ENCODE data around the gene FGB. TPM values are rescaled to one million over a fixed set of nuclear protein-coding genes. Genes with fewer than 3 reads are reported as not detected.
A peak's percentile ranks its signal among the peaks of the same experiment; 100 is the strongest.

The FGB gene
- total and polyA plus RNA-seq, 2 of the 13 experiments (the other 11 are each of a cell fraction or from before 2014, with no cell fraction given): 226 to 784 TPM

GRCh38 chr4:154559141-154559493 lies 3.7 kb upstream of the FGB start:
- ChIA-PET POLR2A (interaction anchor here (0.8 to 3.6 kb wide), 17 partner anchors 9 to 101 kb away, joined by 3 to 127 read pairs (median 16); partner anchors contain the start of genes FGA, FGG and PLRG1), CTCF (ENCODE audit: low intra/inter-chr PET ratio, low total read pairs) (interaction anchor here (3.2 kb wide), 1 partner anchor 61 kb away, joined by 233 read pairs; no protein-coding TSS in a partner anchor)
- no peak for FAIRE-seq
- Histone ChIP-seq H3K9me3 (ENCODE audit: low read length) (no peaks in the 10 kb centered on the region), H3K36me3 (replicated peaks in 1 of 2; ENCODE audit: control insufficient read depth in 1 of 2, insufficient read depth in 2 of 2, low read length in 2 of 2) (no peaks in the 10 kb centered on the region), H4K20me1 (ENCODE audit: insufficient read depth, low read length) (no peaks in the 10 kb centered on the region), H3K9ac (ENCODE audit: insufficient read depth, low read depth, low read length) (no peak overlapping the region), H3K27ac (ENCODE audit: extremely low read length, insufficient read depth, low read length) (no peak overlapping the region), H3K4me3 (replicated peaks in 1 of 3; ENCODE audit: insufficient read depth in 1 of 3, low read depth in 2 of 3, low read length in 3 of 3) (no peak overlapping the region), H3K4me1 (ENCODE audit: insufficient read depth, low read length) (peaks cover 46% of the 10 kb centered on the region), H3K27me3 (ENCODE audit: control insufficient read depth in 1 of 2, insufficient read depth in 2 of 2, low read length in 2 of 2) (no peaks in the 10 kb centered on the region; a peak in 1 of 5 replicates), H2AFZ (ENCODE audit: low read length) (no peak overlapping the region), H3K4me2 (ENCODE audit: low read depth, low read length) (no peak overlapping the region), H3K79me2 (ENCODE audit: insufficient read depth, low read length) (peaks cover 8% of the 10 kb centered on the region)
- 0 out of 2 replicates have a peak, but pooled peaks have one; percentile 25 for TF ChIP-seq HINFP (CRISPR knock-in tag; IDR thresholded peaks at IDR 0.05; ENCODE audit: low read depth)
- no peak for TF ChIP-seq RFX1 (IDR thresholded peaks at IDR 0.05)
- TF ChIP-seq TGIF2 (CRISPR knock-in tag; IDR thresholded peaks at IDR 0.05): 0 out of 2 replicates have a peak, but pooled peaks have one; percentile 27
- peak; percentile 60 for TF ChIP-seq HNRNPK (IDR thresholded peaks at IDR 0.05; ENCODE audit: low read depth, low read length, poor library complexity, severe bottlenecking)
- no TSS peak for BruUV-seq (replicated peaks)
- peak; percentile 9 for ATAC-seq
- in situ Hi-C loops (cut with HindIII; ENCODE audit: extremely low pct_ligation_motif_present, low pct_unique_long_range_greater_than_20kb) (loop anchor here (5.0 kb wide), 1 partner anchor 58 kb away; no protein-coding TSS in a partner anchor), intact Hi-C loops (cut with micrococcal nuclease; ENCODE audit: unreplicated experiment) (loop anchor here (1.0 to 10.0 kb wide), 4 partner anchors 59 to 796 kb away; no protein-coding TSS in a partner anchor)
- WGBS (ENCODE audit: low lambda C conversion rate): 0% methylated on average over 1 of the region's 1 CpG
- DNase-seq (ENCODE audit: low spot score): no peak
